Left ventricle myocardium superior (tissue), 1 donor: ENCODE results near the gene OR6X1. TPM values are rescaled to one million over a fixed set of nuclear protein-coding genes. Genes with fewer than 3 reads are reported as not detected.

ENCODE experiments used
- ATAC-seq: fragments of 200-7000 bp; cut with Tn5 transposase; one replicate; pipeline ENCODE4 v1.9.1; 2020; ENCODE audit warnings: mild to moderate bottlenecking, moderate library complexity
- DNase-seq: peaks from one replicate; pipeline ENCODE4 v3.0.0-alpha.2; 2020
- intact Hi-C: fragments of 100-400 bp; cut with micrococcal nuclease; formaldehyde crosslinking; loops from one replicate; pipeline ENCODE4 v1.11.0; 2022
- long read RNA-seq: library from polyadenylated mRNA; unstranded; transcript quantifications from one replicate; pipeline ENCODE4 v2.0.0, GENCODE V29; 2021
- total RNA-seq: library from RNA; stranded (reverse); fragmentation: NEBNext Ultra II Directional; extraction: Animal tissue kit (Norgen Biotek cat#: 25700); gene quantifications from one replicate; pipeline ENCODE4 v1.2.1, GENCODE V29; 2021
- donor health status: DM: no; HTN: yes; CAD: no; lungs with severe emphysema.

Gene OR6X1
- not detected for total RNA-seq
- long read RNA-seq, result 0 reads

GRCh38 chr11:123754101-123754568, at the start of gene OR6X1:
Gene OR6X1, minus strand, starts transcription at chr11:123754518. Its CDS starts 0 bp downstream, at chr11:123754518.
- ATAC-seq, result no peak
- no peak for DNase-seq
- intact Hi-C loops, result no loop called here

DNA sequence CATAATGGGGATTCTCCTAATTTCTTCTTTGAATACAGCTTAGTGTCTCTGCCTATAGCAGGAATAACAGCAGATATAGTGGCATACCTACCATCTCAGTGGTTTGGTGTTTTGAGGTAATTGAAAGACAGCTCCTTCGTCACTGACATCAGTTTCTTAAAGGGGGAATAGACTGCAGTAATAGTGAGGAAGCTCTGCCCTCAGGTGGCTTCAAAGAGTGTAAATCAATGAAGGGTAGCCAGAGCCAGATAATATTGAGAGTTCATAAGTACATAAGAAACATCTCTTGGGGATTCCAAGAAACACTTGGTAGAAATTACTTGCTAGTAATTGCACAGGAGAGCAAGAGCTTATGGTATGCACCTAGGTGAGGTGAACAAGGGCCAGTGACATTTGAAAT, 47.4 kb upstream of the OR6X1 start:
- intact Hi-C loops, result no loop called here
- no peak for ATAC-seq
- no peak for DNase-seq

DNA sequence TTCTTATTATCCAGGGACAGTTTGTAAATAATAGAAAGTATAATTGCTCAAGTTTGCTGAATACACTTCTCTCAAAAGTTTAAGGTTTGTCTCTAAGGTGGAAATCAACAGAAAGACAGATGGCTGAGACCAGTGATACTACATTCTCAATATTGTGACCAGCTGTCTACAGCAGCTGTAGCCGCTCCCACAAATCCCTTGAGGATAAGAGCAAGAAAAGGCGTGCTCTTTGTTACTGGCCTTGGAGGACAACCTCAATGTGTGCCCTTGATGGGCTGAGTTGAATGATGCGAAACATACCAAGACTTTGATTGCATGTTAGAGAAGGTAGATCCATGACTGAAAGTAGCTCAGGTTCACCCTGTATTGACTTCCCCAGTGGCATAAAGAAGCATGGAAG, 45.7 kb upstream of the OR6X1 start:
- ATAC-seq (peak; percentile 53), DNase-seq (no peak)
- intact Hi-C loops, result no loop called here

- no peak for DNase-seq
- intact Hi-C loops, result no loop called here
- no peak for ATAC-seq
These were observed 45.1 kb upstream of the OR6X1 start for GRCh38 chr11:123799438-123799837.

- no peak for DNase-seq
- ATAC-seq, result no peak
- intact Hi-C loops, result no loop called here
These were observed 44.4 kb upstream of the OR6X1 start for GRCh38 chr11:123798513-123799252.

GRCh38 chr11:123798079-123798478, 43.8 kb upstream of the OR6X1 start:
- no peak for ATAC-seq
- intact Hi-C loops, result no loop called here
- DNase-seq, result no peak

DNA sequence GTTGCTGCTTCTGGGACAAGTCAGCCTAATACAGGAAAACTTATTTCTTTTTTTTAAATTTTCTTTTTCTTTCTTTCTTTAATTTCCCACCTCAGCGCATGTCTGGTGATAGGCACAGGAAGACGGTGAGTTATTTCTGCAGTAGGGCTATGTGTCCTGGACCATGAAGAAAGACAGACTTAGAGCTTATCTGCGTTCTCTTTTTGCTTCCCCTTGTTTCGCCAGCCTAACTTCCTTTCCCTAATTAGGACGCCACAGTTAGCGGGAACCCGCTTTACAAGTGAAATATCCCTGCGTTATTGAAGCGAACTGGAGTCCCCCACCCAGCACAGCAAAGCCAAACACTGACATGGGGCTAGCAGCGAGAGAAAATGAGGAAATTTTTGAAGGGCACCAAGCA, 43.2 kb upstream of the OR6X1 start:
- intact Hi-C loops, result no loop called here
- ATAC-seq (no peak), DNase-seq (no peak)

- DNase-seq (no peak), ATAC-seq (no peak)
- intact Hi-C loops, result no loop called here
These were observed 42.8 kb upstream of the OR6X1 start for GRCh38 chr11:123797114-123797513.

- DNase-seq (no peak), ATAC-seq (no peak)
- intact Hi-C loops, result no loop called here
These were observed 41.9 kb upstream of the OR6X1 start for GRCh38 chr11:123796226-123796625.

GRCh38 chr11:123783536-123783935, 29.2 kb upstream of the OR6X1 start:
- no peak for DNase-seq
- no peak for ATAC-seq
- intact Hi-C loops, result no loop called here

- ATAC-seq, result no peak
- DNase-seq, result no peak
- intact Hi-C loops, result no loop called here
These were observed 24.2 kb upstream of the OR6X1 start for GRCh38 chr11:123778511-123778910.

GRCh38 chr11:123775715-123776549, 21.6 kb upstream of the OR6X1 start:
- ATAC-seq (no peak), DNase-seq (no peak)
- intact Hi-C loops, result no loop called here

GRCh38 chr11:123775289-123775688, 21.0 kb upstream of the OR6X1 start:
- no peak for DNase-seq
- intact Hi-C loops, result no loop called here
- no peak for ATAC-seq

- no peak for ATAC-seq
- intact Hi-C loops, result no loop called here
- no peak for DNase-seq
These were observed 19.6 kb upstream of the OR6X1 start for GRCh38 chr11:123773959-123774358.

DNA sequence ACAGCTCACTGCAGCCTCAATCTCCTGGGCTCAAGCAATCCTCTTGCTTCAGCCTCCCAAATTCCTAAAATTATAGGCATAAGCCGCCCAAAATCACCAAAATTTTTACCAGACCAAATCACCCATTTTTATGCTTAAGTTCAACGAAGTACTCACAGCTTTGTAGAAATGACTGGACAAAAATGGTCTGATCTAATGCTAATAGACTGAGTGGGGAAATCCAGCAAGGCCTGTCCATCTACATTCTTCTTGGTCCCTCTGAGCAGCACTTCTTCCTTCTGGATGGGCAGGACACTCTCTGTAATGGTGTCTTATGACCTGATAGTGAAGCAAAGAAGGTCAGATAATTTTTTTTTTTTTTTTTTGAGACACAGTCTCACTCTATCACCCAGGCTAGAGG, 18.7 kb upstream of the OR6X1 start:
- no peak for DNase-seq
- intact Hi-C loops, result no loop called here
- ATAC-seq, result no peak

- ATAC-seq (no peak), DNase-seq (no peak)
- intact Hi-C loops, result no loop called here
These were observed 17.3 kb upstream of the OR6X1 start for GRCh38 chr11:123771664-123772063.

GRCh38 chr11:123770712-123771111, 16.4 kb upstream of the OR6X1 start:
- DNase-seq (no peak), ATAC-seq (no peak)
- intact Hi-C loops, result no loop called here

GRCh38 chr11:123765601-123766000, 11.3 kb upstream of the OR6X1 start:
- no peak for ATAC-seq
- DNase-seq, result no peak
- intact Hi-C loops, result no loop called here

GRCh38 chr11:123762422-123762821, 8.1 kb upstream of the OR6X1 start:
- no peak for DNase-seq
- intact Hi-C loops, result no loop called here
- ATAC-seq, result no peak

DNA sequence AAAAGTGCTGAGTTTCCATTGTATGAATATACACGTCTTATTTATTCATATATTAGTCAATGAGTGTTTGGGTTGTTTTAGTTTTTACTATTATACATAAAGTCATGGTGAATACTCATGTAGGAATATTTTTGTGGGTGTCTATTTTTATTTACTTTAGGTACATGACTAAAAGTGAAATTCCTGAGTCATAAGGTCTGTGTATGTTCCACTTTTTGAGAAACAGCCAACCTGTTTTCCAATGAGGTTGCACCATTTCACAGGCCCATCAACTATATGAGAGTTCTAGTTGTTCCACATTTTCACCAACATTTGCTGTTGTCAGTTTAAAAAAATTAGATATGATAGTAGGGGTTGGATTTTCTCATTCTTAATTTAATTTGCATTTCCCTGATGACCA, 6.6 kb upstream of the OR6X1 start:
- intact Hi-C loops, result no loop called here

DNA sequence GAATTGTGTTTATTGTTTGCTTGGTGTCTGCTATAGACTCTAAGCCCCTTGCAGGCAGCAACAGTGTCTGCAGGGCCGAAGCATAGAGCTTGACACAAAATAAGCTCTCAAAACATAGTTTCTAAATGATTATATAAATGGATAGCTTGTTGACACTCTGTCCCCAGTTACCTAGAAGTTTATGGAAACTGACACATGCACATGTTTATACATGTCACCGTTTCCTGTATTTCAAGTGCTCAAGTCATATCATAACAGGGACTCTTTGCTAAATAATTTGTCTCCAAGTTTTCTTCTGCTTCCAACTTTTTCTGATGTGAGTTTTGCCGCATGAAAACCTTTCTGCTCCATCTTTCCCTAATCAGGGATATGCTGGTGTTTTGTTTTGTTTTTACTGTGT, 3.7 kb upstream of the OR6X1 start:
- intact Hi-C loops, result no loop called here
- no peak for ATAC-seq
- no peak for DNase-seq

More for the DNA sequence above, 6.6 kb upstream of the OR6X1 start:
- ATAC-seq (no peak), DNase-seq (no peak)
